Cerebellar nuclear complex (tissue), 1 donor: ENCODE results near the gene PALMD.

Source experiments
- DNase-seq, 2 experiments: peaks; one replicate each; lab custom pipeline; 2025; lab: John Stamatoyannopoulos, UW

Gene PALMD

GRCh38 chr1:99645699-99646531, at the start of gene PALMD:
Gene PALMD, plus strand, starts transcription at chr1:99646113. Its CDS starts 205 bp downstream, at chr1:99646318.
- DNase-seq: no peak

- DNase-seq: no peak
Observed at GRCh38 chr1:99598738-99599411, 47.0 kb upstream of the PALMD start.

GRCh38 chr1:99599678-99600175, 46.2 kb upstream of the PALMD start:
- DNase-seq: no peak

GRCh38 chr1:99600782-99601181, 45.1 kb upstream of the PALMD start:
- DNase-seq: no peak

- no peak for DNase-seq
Observed at GRCh38 chr1:99601208-99601607, 44.7 kb upstream of the PALMD start.

- DNase-seq: no peak
Observed at GRCh38 chr1:99601709-99602403, 44.1 kb upstream of the PALMD start.

- no peak for DNase-seq
Observed at GRCh38 chr1:99602404-99602969, 43.4 kb upstream of the PALMD start.

- DNase-seq: no peak
Observed at GRCh38 chr1:99603699-99604560, 42.0 kb upstream of the PALMD start.

GRCh38 chr1:99606306-99606705, 39.6 kb upstream of the PALMD start:
- no peak for DNase-seq

GRCh38 chr1:99607590-99607989, 38.3 kb upstream of the PALMD start:
- DNase-seq: no peak

GRCh38 chr1:99608058-99608457, 37.9 kb upstream of the PALMD start:
- no peak for DNase-seq

GRCh38 chr1:99613716-99614115, 32.2 kb upstream of the PALMD start:
- DNase-seq: no peak

GRCh38 chr1:99614728-99615127, 31.2 kb upstream of the PALMD start:
- no peak for DNase-seq

- no peak for DNase-seq
Observed at GRCh38 chr1:99619583-99619982, 26.3 kb upstream of the PALMD start.

GRCh38 chr1:99621340-99621901, 24.5 kb upstream of the PALMD start:
- DNase-seq: no peak

GRCh38 chr1:99622702-99623347, 23.1 kb upstream of the PALMD start:
- no peak for DNase-seq

GRCh38 chr1:99623554-99623953, 22.4 kb upstream of the PALMD start:
- no peak for DNase-seq

- DNase-seq: no peak
Observed at GRCh38 chr1:99627615-99628014, 18.3 kb upstream of the PALMD start.

GRCh38 chr1:99629164-99629563, 16.7 kb upstream of the PALMD start:
- no peak for DNase-seq

GRCh38 chr1:99634971-99635624, 10.8 kb upstream of the PALMD start:
- no peak for DNase-seq
